Osteocyte (in vitro differentiated cells): ENCODE data around the gene SNHG17. TPM values are rescaled to one million over a fixed set of nuclear protein-coding genes. Genes with fewer than 3 reads are reported as not detected.
"Not testable (repeated sequence)": the region's sequence is repeated elsewhere in the genome, so short reads cannot be mapped to it uniquely, and the experiment has no call there.

Experiments used
- DNase-seq: peaks from one replicate; pipeline ENCODE4 v3.0.0; 2021; ENCODE audit warnings: mixed read lengths; ENCODE audit not compliant: unreplicated experiment; ENCODE audit errors: extremely low spot score
- H3K27ac Mint-ChIP-seq: one replicate; pipeline ENCODE4 v1.8.0; 2021; ENCODE audit warnings: mild to moderate bottlenecking, mixed read lengths; ENCODE audit not compliant: unreplicated experiment
- H3K27me3 Mint-ChIP-seq: one replicate; pipeline ENCODE4 v1.8.0; 2021; ENCODE audit warnings: mixed read lengths; ENCODE audit not compliant: unreplicated experiment
- H3K36me3 Mint-ChIP-seq: one replicate; pipeline ENCODE4 v1.8.0; 2021; ENCODE audit warnings: mixed read lengths; ENCODE audit not compliant: unreplicated experiment
- H3K4me1 Mint-ChIP-seq: one replicate; pipeline ENCODE4 v1.8.0; 2021; ENCODE audit warnings: mixed read lengths; ENCODE audit not compliant: unreplicated experiment
- H3K4me3 Mint-ChIP-seq: one replicate; pipeline ENCODE4 v1.8.0; 2021; ENCODE audit warnings: mild to moderate bottlenecking, moderate library complexity, mixed read lengths; ENCODE audit not compliant: unreplicated experiment
- H3K9me3 Mint-ChIP-seq: one replicate; pipeline ENCODE4 v1.8.0; 2021; ENCODE audit warnings: mixed read lengths; ENCODE audit not compliant: unreplicated experiment
- total RNA-seq: library from RNA; stranded (reverse); gene quantifications from 2 replicates; pipeline ENCODE4 v1.2.1, GENCODE V29; 2021
- TF ChIP-seq, protein P1 (sequence below): fragments of 200-600 bp; sonication (generic); IDR thresholded peaks from 2 replicates; pipeline ENCODE4 v1.5.0; 2021; ENCODE audit warnings: antibody characterized with exemption, mild to moderate bottlenecking, moderate library complexity

Gene SNHG17
- total RNA-seq, 1 donor from 2014 or later = 29.6 TPM

GRCh38 chr20:38386004-38386403, 49.1 kb downstream of the SNHG17 start:
- no peaks in the 10 kb centered on the region for H3K36me3 Mint-ChIP-seq
- TF ChIP-seq, protein P1, sequence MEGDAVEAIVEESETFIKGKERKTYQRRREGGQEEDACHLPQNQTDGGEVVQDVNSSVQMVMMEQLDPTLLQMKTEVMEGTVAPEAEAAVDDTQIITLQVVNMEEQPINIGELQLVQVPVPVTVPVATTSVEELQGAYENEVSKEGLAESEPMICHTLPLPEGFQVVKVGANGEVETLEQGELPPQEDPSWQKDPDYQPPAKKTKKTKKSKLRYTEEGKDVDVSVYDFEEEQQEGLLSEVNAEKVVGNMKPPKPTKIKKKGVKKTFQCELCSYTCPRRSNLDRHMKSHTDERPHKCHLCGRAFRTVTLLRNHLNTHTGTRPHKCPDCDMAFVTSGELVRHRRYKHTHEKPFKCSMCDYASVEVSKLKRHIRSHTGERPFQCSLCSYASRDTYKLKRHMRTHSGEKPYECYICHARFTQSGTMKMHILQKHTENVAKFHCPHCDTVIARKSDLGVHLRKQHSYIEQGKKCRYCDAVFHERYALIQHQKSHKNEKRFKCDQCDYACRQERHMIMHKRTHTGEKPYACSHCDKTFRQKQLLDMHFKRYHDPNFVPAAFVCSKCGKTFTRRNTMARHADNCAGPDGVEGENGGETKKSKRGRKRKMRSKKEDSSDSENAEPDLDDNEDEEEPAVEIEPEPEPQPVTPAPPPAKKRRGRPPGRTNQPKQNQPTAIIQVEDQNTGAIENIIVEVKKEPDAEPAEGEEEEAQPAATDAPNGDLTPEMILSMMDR = no peak
- H3K27ac Mint-ChIP-seq = no peak overlapping the region
- H3K4me1 Mint-ChIP-seq = no peaks in the 10 kb centered on the region
- peaks cover 69% of the 10 kb centered on the region for H3K27me3 Mint-ChIP-seq
- DNase-seq = no peak
- no peaks in the 10 kb centered on the region for H3K9me3 Mint-ChIP-seq
- no peak overlapping the region for H3K4me3 Mint-ChIP-seq

- no peaks in the 10 kb centered on the region for H3K4me1 Mint-ChIP-seq
- no peak overlapping the region for H3K27ac Mint-ChIP-seq
- H3K9me3 Mint-ChIP-seq = no peaks in the 10 kb centered on the region
- H3K36me3 Mint-ChIP-seq = no peaks in the 10 kb centered on the region
- DNase-seq = no peak
- no peak overlapping the region for H3K4me3 Mint-ChIP-seq
- TF ChIP-seq, protein P1 = no peak
- H3K27me3 Mint-ChIP-seq = peaks cover 54% of the 10 kb centered on the region
These were observed 52.0 kb downstream of the SNHG17 start for GRCh38 chr20:38383147-38383546.

DNA sequence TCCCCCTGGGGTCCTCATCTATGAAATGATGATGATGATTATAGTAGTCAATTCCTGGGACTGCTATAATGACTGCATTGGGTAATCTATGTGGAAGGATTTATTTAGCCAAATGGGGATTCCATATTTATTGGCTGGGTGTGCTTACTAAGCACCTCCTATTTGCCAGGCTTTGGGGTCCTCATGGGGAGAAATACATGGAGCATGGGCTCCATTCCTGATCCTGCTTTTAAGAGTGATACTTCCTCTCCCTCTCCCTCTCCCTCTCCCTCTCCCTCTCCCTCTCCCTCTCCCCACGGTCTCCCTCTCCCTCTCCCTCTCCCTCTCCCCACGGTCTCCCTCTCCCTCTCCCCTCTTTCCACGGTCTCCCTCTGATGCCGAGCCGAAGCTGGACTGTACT, 57.3 kb downstream of the SNHG17 start:
- not testable (repeated sequence) for H3K4me3 Mint-ChIP-seq, H3K4me1 Mint-ChIP-seq, H3K9me3 Mint-ChIP-seq, H3K27ac Mint-ChIP-seq, DNase-seq, H3K36me3 Mint-ChIP-seq
- H3K27me3 Mint-ChIP-seq = peaks cover 47% of the 10 kb centered on the region

DNA sequence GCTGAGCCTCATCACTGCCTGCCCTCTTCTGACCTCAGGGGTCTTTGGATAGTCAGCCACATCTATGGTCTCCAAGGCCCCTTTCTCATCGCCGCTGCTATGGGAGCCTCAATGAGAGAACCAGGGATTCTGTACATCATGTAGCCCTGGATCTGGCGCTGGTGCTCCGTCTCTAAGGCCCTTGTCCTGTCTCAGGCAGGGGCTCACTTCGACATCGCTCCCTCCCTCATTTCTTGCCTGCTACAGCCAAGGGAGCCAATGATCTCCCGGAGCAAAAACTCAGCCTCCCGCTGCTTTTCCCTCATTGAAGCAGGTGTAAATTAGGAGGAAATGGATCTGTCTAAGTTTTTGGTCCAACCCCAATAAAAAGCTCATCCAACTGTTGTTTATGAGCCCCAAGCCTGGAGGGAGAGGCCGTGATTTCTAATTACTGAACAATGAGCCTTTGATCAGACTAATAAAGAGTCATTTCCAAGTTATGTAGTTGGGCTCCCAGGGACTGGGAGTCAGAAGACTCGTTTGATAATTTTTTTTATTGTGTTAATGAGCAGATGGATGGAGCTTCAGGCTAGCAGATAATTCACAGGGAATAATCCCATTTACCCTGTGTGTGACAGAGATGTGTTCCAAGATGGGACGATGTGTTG, 58.0 kb downstream of the SNHG17 start:
- Mint-ChIP-seq H3K27ac (no peak overlapping the region), H3K9me3 (no peaks in the 10 kb centered on the region), H3K4me1 (no peaks in the 10 kb centered on the region), H3K36me3 (no peaks in the 10 kb centered on the region), H3K4me3 (no peak overlapping the region), H3K27me3 (peaks cover 44% of the 10 kb centered on the region)
- TF ChIP-seq, protein P1 = no peak
- DNase-seq = no peak

- TF ChIP-seq, protein P1 = no peak
- H3K4me1 Mint-ChIP-seq = no peaks in the 10 kb centered on the region
- H3K27ac Mint-ChIP-seq = no peak overlapping the region
- H3K4me3 Mint-ChIP-seq = no peak overlapping the region
- no peaks in the 10 kb centered on the region for H3K9me3 Mint-ChIP-seq
- DNase-seq = no peak
- peaks cover 51% of the 10 kb centered on the region for H3K27me3 Mint-ChIP-seq
- H3K36me3 Mint-ChIP-seq = no peaks in the 10 kb centered on the region
These were observed 61.2 kb downstream of the SNHG17 start for GRCh38 chr20:38373898-38374297.
